Kidney epithelial cell (primary cell): Measurements from ENCODE around the gene IFFO2. TPM values are rescaled to one million over a fixed set of nuclear protein-coding genes. Genes with fewer than 3 reads are reported as not detected.

ENCODE experiments used
- DNase-seq: peaks from one replicate; pipeline ENCODE4 v3.0.0-alpha.2; 2010; ENCODE audit warnings: low read depth
- H3K27me3 ChIP-seq: 2 replicates; pipeline ENCODE4 v1.6.0; 2011; ENCODE audit warnings: low read length; ENCODE audit not compliant: control insufficient read depth, insufficient read depth
- H3K36me3 ChIP-seq: 2 replicates; pipeline ENCODE4 v1.5.1; 2011; ENCODE audit warnings: low read length; ENCODE audit not compliant: control insufficient read depth, insufficient read depth
- H3K4me3 ChIP-seq: 2 replicates; pipeline ENCODE4 v1.5.1; 2011; ENCODE audit warnings: low read depth, mild to moderate bottlenecking, control low read depth, low read length
- CTCF ChIP-seq: IDR thresholded peaks from 2 replicates; pipeline ENCODE4 v1.5.1; 2011; ENCODE audit warnings: mild to moderate bottlenecking, moderate library complexity, low read length, control low read depth, inconsistent platforms; ENCODE audit not compliant: insufficient read depth, poor library complexity, severe bottlenecking
- total RNA-seq: library from RNA; depleted of rRNA; stranded (reverse); fragments of >200 nt; gene quantifications from 2 replicates; pipeline ENCODE4 v1.2.3, GENCODE V29; 2015

The IFFO2 gene
- total RNA-seq, 1 donor from 2014 or later = 25.3 TPM

DNA sequence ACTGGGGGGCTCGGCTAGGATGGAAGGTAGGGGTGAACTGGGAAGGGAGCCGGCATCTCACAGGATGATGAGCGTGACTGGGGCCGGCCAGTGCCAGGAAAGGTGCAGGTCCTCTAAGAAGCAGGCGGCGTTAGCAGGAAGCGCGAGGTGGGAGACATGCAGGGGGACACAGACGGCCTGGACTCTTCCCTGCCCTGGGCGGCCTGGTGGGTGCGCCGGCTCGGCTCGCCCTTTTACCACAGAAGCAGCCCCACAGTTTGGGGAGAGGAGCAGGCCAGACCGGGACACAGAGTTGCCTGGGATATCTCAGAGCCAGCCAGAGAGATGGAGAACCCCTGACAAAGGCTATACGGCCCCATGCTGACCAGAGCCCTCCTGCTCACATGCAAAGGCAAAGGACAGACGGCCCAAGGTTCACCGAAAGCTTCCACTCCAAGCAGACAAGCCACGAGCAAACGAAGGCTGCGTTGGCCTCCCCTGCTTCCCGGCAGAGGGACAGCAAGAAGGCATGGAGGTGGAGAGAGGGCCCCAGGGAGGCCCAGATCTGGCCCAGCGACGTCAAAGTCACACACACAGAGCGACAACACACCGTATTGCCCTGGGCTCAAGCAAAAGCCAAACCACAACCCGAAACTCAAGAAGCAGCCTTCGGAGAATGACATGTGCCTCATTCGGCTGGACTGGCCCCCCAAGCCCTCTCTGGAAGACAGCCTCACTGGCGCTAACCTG, 39.2 kb downstream of the IFFO2 start:
- Histone ChIP-seq H3K4me3 (no peak overlapping the region), H3K36me3 (no peaks in the 10 kb centered on the region), H3K27me3 (no peaks in the 10 kb centered on the region)
- TF ChIP-seq CTCF = no peak
- no peak for DNase-seq

DNA sequence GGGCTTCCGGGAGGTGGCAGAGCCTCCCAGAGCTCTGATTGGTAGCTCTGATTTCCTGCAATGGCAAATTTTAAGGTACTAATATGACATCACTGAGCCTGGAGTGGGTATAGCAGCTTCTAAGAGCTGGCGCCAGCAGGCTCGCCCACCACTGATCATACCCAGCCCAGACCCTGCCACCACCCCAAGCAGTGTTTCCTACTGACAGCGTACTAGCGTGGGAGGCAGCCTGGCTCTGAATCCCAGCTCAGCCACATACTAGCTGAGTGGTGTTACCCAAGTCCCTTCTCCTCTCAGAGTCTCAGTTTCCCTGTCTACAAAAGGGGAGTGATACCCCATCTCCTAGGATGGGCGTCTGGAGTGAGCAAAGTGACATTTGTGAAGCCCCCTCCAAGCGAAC, 41.1 kb downstream of the IFFO2 start:
- TF ChIP-seq CTCF = no peak
- no peak for DNase-seq
- Histone ChIP-seq H3K4me3 (no peak overlapping the region), H3K36me3 (peaks cover 3% of the 10 kb centered on the region), H3K27me3 (no peaks in the 10 kb centered on the region)

GRCh38 chr1:18913065-18913835, 43.2 kb downstream of the IFFO2 start:
- Histone ChIP-seq H3K4me3 (no peak overlapping the region), H3K27me3 (no peaks in the 10 kb centered on the region), H3K36me3 (peaks cover 7% of the 10 kb centered on the region)
- TF ChIP-seq CTCF = peak; percentile 100
- no peak for DNase-seq

DNA sequence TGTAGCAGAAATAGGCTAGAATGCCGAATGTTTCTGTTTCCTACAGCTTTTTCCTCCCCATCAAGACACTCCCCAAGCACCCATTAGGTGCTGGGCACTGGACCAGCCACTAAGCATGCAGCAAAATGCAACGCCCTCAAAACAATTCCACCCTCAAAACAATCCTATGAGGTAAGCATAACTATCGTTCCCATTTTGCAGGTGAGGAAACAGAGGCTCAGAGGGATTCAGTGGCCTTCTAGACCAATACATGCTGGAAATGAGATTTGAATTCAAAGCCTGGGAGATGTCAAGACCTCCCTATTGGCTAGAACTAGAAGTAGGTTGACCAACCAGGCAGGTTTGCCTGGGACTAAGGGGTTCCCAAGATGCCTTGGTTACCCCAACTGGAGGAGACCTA, 43.9 kb downstream of the IFFO2 start:
- H3K27me3 ChIP-seq = no peaks in the 10 kb centered on the region
- no peak for TF ChIP-seq CTCF
- no peak for DNase-seq
- peaks cover 7% of the 10 kb centered on the region for H3K36me3 ChIP-seq
- no peak overlapping the region for H3K4me3 ChIP-seq

GRCh38 chr1:18908911-18909771, 47.3 kb downstream of the IFFO2 start:
- Histone ChIP-seq H3K4me3 (no peak overlapping the region), H3K36me3 (peaks cover 7% of the 10 kb centered on the region), H3K27me3 (no peaks in the 10 kb centered on the region)
- DNase-seq = no peak
- no peak for TF ChIP-seq CTCF
